ENCODE results near the gene TPTE2.

DNA sequence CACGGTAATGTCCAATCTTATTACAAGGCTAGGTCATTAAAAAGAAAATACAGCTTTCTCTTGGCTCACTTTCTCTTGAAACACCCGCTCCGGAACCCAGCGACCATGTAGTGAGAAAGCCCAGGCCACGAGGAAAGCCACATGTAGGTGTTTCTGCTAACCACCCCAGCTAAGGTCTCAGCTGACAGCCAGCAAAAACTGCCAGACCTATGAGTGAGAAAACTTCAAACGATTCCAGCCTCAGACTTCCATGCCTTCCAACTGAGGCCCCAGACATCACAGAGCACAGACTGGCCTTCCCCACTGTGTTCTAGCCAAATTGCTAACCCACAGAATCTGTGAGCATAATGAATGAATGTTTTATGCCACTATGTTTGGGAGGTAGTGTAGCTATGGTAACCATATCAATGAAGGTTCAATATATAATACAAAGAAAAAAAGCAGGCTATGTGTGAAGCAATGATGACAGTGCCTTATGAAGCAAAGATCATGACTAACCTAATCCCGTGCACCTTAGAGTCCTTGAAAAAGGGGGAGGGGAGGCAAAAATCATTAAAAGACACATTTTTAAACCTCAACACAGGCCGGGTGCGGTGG, 11.9 kb upstream of the TPTE2 start:
- no peak for TF ChIP-seq CTCF (IDR thresholded peaks at IDR 0.05)
- TF ChIP-seq POLR2A (IDR thresholded peaks at IDR 0.05): no peak
- no peak for TF ChIP-seq EP300 (IDR thresholded peaks at IDR 0.05)
